ENCODE results near the gene STK32C.

STK32C gene

GRCh38 chr10:132246296-132246695 is 61.5 kb downstream of the STK32C start:
- DNase-seq (ENCODE audit: low spot score in 2 of 2) (no peak), ATAC-seq (ENCODE audit: low read depth) (no peak)
- H3K4me1 Mint-ChIP-seq, result peaks cover 3% of the 10 kb centered on the region
- H3K36me3 Mint-ChIP-seq, result no peaks in the 10 kb centered on the region
- peaks cover 3% of the 10 kb centered on the region for H3K27me3 Mint-ChIP-seq
- no peak overlapping the region for H3K4me3 Mint-ChIP-seq
- H3K9me3 Mint-ChIP-seq, result no peaks in the 10 kb centered on the region
- no peak overlapping the region for H3K27ac Mint-ChIP-seq

GRCh38 chr10:132245056-132245455 is 62.7 kb downstream of the STK32C start:
- peaks cover 3% of the 10 kb centered on the region for H3K4me1 Mint-ChIP-seq
- H3K4me3 Mint-ChIP-seq, result no peak overlapping the region
- H3K27me3 Mint-ChIP-seq, result peaks cover 3% of the 10 kb centered on the region
- DNase-seq (ENCODE audit: low spot score in 2 of 2) (no peak), ATAC-seq (ENCODE audit: low read depth) (no peak)
- H3K36me3 Mint-ChIP-seq, result no peaks in the 10 kb centered on the region
- H3K9me3 Mint-ChIP-seq, result no peaks in the 10 kb centered on the region
- H3K27ac Mint-ChIP-seq, result no peak overlapping the region

- Mint-ChIP-seq H3K4me1 (peaks cover 3% of the 10 kb centered on the region), H3K36me3 (no peaks in the 10 kb centered on the region), H3K27ac (no peak overlapping the region), H3K27me3 (peaks cover 4% of the 10 kb centered on the region), H3K4me3 (no peak overlapping the region), H3K9me3 (no peaks in the 10 kb centered on the region)
- no peak for DNase-seq (ENCODE audit: low spot score in 2 of 2)
- no peak for ATAC-seq (ENCODE audit: low read depth)
These were observed 64.1 kb downstream of the STK32C start for GRCh38 chr10:132243626-132244025.

- Mint-ChIP-seq H3K4me1 (peaks cover 2% of the 10 kb centered on the region), H3K36me3 (no peaks in the 10 kb centered on the region), H3K4me3 (no peak overlapping the region), H3K27ac (no peak overlapping the region), H3K9me3 (no peaks in the 10 kb centered on the region), H3K27me3 (peaks cover 6% of the 10 kb centered on the region)
- no peak for DNase-seq (ENCODE audit: low spot score in 2 of 2)
- no peak for ATAC-seq (ENCODE audit: low read depth)
These were observed 64.6 kb downstream of the STK32C start for GRCh38 chr10:132243141-132243540.

GRCh38 chr10:132242103-132242840 is 65.5 kb downstream of the STK32C start:
- H3K4me1 Mint-ChIP-seq, result no peaks in the 10 kb centered on the region

GRCh38 chr10:132241496-132241895 is 66.3 kb downstream of the STK32C start:
- ATAC-seq (ENCODE audit: low read depth) (no peak), DNase-seq (ENCODE audit: low spot score in 2 of 2) (no peak)
- H3K36me3 Mint-ChIP-seq, result no peaks in the 10 kb centered on the region
- no peak overlapping the region for H3K27ac Mint-ChIP-seq
- no peaks in the 10 kb centered on the region for H3K4me1 Mint-ChIP-seq
- H3K27me3 Mint-ChIP-seq, result peaks cover 3% of the 10 kb centered on the region
- H3K9me3 Mint-ChIP-seq, result no peaks in the 10 kb centered on the region
- H3K4me3 Mint-ChIP-seq, result no peak overlapping the region

More at GRCh38 chr10:132242103-132242840, 65.5 kb downstream of the STK32C start:
- Mint-ChIP-seq H3K36me3 (no peaks in the 10 kb centered on the region), H3K4me3 (no peak overlapping the region), H3K27ac (no peak overlapping the region), H3K27me3 (peaks cover 3% of the 10 kb centered on the region), H3K9me3 (no peaks in the 10 kb centered on the region)
- DNase-seq (ENCODE audit: low spot score in 2 of 2) (no peak), ATAC-seq (ENCODE audit: low read depth) (no peak)

GRCh38 chr10:132241086-132241485 is 66.7 kb downstream of the STK32C start:
- Mint-ChIP-seq H3K4me3 (no peak overlapping the region), H3K4me1 (no peaks in the 10 kb centered on the region), H3K36me3 (no peaks in the 10 kb centered on the region), H3K27ac (no peak overlapping the region), H3K27me3 (peaks cover 3% of the 10 kb centered on the region), H3K9me3 (no peaks in the 10 kb centered on the region)
- DNase-seq (ENCODE audit: low spot score in 2 of 2) (no peak), ATAC-seq (ENCODE audit: low read depth) (no peak)

GRCh38 chr10:132240581-132240980 is 67.2 kb downstream of the STK32C start:
- ATAC-seq (ENCODE audit: low read depth) (no peak), DNase-seq (ENCODE audit: low spot score in 2 of 2) (no peak)
- Mint-ChIP-seq H3K4me3 (no peak overlapping the region), H3K27ac (no peak overlapping the region), H3K4me1 (no peaks in the 10 kb centered on the region), H3K27me3 (peaks cover 3% of the 10 kb centered on the region), H3K36me3 (no peaks in the 10 kb centered on the region), H3K9me3 (no peaks in the 10 kb centered on the region)

- no peaks in the 10 kb centered on the region for H3K4me1 Mint-ChIP-seq
- H3K4me3 Mint-ChIP-seq, result no peak overlapping the region
- H3K27me3 Mint-ChIP-seq, result peaks cover 3% of the 10 kb centered on the region
- H3K9me3 Mint-ChIP-seq, result no peaks in the 10 kb centered on the region
- DNase-seq (ENCODE audit: low spot score in 2 of 2) (no peak), ATAC-seq (ENCODE audit: low read depth) (no peak)
- H3K27ac Mint-ChIP-seq, result no peak overlapping the region
- H3K36me3 Mint-ChIP-seq, result no peaks in the 10 kb centered on the region
These were observed 67.6 kb downstream of the STK32C start for GRCh38 chr10:132240156-132240555.

- ATAC-seq (ENCODE audit: low read depth), result no peak
These were observed 68.4 kb downstream of the STK32C start for GRCh38 chr10:132239126-132240031.

GRCh38 chr10:132238371-132239125 is 69.2 kb downstream of the STK32C start:
- Mint-ChIP-seq H3K36me3 (no peaks in the 10 kb centered on the region), H3K9me3 (no peaks in the 10 kb centered on the region), H3K4me1 (no peaks in the 10 kb centered on the region), H3K4me3 (no peak overlapping the region), H3K27me3 (peaks cover 3% of the 10 kb centered on the region), H3K27ac (no peak overlapping the region)
- DNase-seq (ENCODE audit: low spot score in 2 of 2), result no peak
- ATAC-seq (ENCODE audit: low read depth), result no peak

More at GRCh38 chr10:132239126-132240031, 68.4 kb downstream of the STK32C start:
- H3K36me3 Mint-ChIP-seq, result no peaks in the 10 kb centered on the region
- DNase-seq (ENCODE audit: low spot score in 2 of 2), result no peak
- no peak overlapping the region for H3K4me3 Mint-ChIP-seq
- no peak overlapping the region for H3K27ac Mint-ChIP-seq
- H3K9me3 Mint-ChIP-seq, result no peaks in the 10 kb centered on the region
- H3K27me3 Mint-ChIP-seq, result peaks cover 3% of the 10 kb centered on the region
- no peaks in the 10 kb centered on the region for H3K4me1 Mint-ChIP-seq

- Mint-ChIP-seq H3K9me3 (no peaks in the 10 kb centered on the region), H3K36me3 (no peaks in the 10 kb centered on the region), H3K4me1 (no peaks in the 10 kb centered on the region), H3K27me3 (peaks cover 3% of the 10 kb centered on the region), H3K4me3 (no peak overlapping the region), H3K27ac (no peak overlapping the region)
- ATAC-seq (ENCODE audit: low read depth) (no peak), DNase-seq (ENCODE audit: low spot score in 2 of 2) (no peak)
These were observed 69.9 kb downstream of the STK32C start for GRCh38 chr10:132237871-132238270.

- peaks cover 3% of the 10 kb centered on the region for H3K27me3 Mint-ChIP-seq
- H3K9me3 Mint-ChIP-seq, result no peaks in the 10 kb centered on the region
- no peak overlapping the region for H3K27ac Mint-ChIP-seq
- H3K36me3 Mint-ChIP-seq, result no peaks in the 10 kb centered on the region
- ATAC-seq (ENCODE audit: low read depth), result no peak
- H3K4me3 Mint-ChIP-seq, result no peak overlapping the region
- H3K4me1 Mint-ChIP-seq, result no peaks in the 10 kb centered on the region
- DNase-seq (ENCODE audit: low spot score in 2 of 2), result no peak
These were observed 70.4 kb downstream of the STK32C start for GRCh38 chr10:132237396-132237795.

GRCh38 chr10:132236881-132237280 is 70.9 kb downstream of the STK32C start:
- Mint-ChIP-seq H3K4me1 (peaks cover 4% of the 10 kb centered on the region), H3K27me3 (peaks cover 3% of the 10 kb centered on the region), H3K27ac (no peak overlapping the region), H3K36me3 (no peaks in the 10 kb centered on the region), H3K4me3 (no peak overlapping the region), H3K9me3 (no peaks in the 10 kb centered on the region)
- ATAC-seq (ENCODE audit: low read depth), result no peak
- no peak for DNase-seq (ENCODE audit: low spot score in 2 of 2)

Data from memory B cell (primary cell).